NB4 (cell line): ENCODE measurements around the gene PHACTR2.
"Not testable (repeated sequence)": the region's sequence is repeated elsewhere in the genome, so short reads cannot be mapped to it uniquely, and the experiment has no call there.

Source experiments
- DNase-seq: peaks from one replicate; pipeline ENCODE4 v3.0.0; 2010; ENCODE audit warnings: low read depth
- H3K4me3 ChIP-seq: one replicate; pipeline ENCODE4 v1.5.1; 2011; ENCODE audit warnings: mild to moderate bottlenecking, low read depth, low read length, moderate library complexity
- CTCF ChIP-seq: IDR thresholded peaks from one replicate; pipeline ENCODE4 v1.5.1; 2012; ENCODE audit warnings: low read depth, low read length
- MAX ChIP-seq: IDR thresholded peaks from 2 replicates; pipeline ENCODE4 v1.6.1; 2011; ENCODE audit warnings: low read depth, low read length
- MYC ChIP-seq: IDR thresholded peaks from 2 replicates; pipeline ENCODE4 v1.6.1; 2011; ENCODE audit warnings: low read depth, low read length
- POLR2A ChIP-seq: IDR thresholded peaks from 2 replicates; pipeline ENCODE4 v1.6.1; 2011; ENCODE audit warnings: mild to moderate bottlenecking; ENCODE audit not compliant: insufficient read length; ENCODE audit errors: extremely low read depth

The PHACTR2 gene

GRCh38 chr6:143657809-143658208 is 20.0 kb upstream of the PHACTR2 start:
- no peak for DNase-seq
- no peak for TF ChIP-seq MAX
- TF ChIP-seq MYC: no peak
- no peak for TF ChIP-seq POLR2A
- no peak for TF ChIP-seq CTCF
- H3K4me3 ChIP-seq: no peak overlapping the region

GRCh38 chr6:143660170-143660569 is 17.6 kb upstream of the PHACTR2 start:
- H3K4me3 ChIP-seq, DNase-seq: not testable (repeated sequence)

GRCh38 chr6:143664171-143664570 is 13.6 kb upstream of the PHACTR2 start:
- H3K4me3 ChIP-seq: no peak overlapping the region
- TF ChIP-seq MAX (no peak), MYC (no peak), CTCF (no peak), POLR2A (no peak)
- no peak for DNase-seq

GRCh38 chr6:143666007-143666406 is 11.8 kb upstream of the PHACTR2 start:
- not testable (repeated sequence) for DNase-seq, H3K4me3 ChIP-seq

GRCh38 chr6:143669483-143669882 is 8.3 kb upstream of the PHACTR2 start:
- H3K4me3 ChIP-seq, DNase-seq: not testable (repeated sequence)

GRCh38 chr6:143673669-143674068 is 4.1 kb upstream of the PHACTR2 start:
- no peak overlapping the region for H3K4me3 ChIP-seq
- no peak for TF ChIP-seq MYC
- no peak for TF ChIP-seq CTCF
- no peak for TF ChIP-seq MAX
- no peak for TF ChIP-seq POLR2A
- DNase-seq: no peak

GRCh38 chr6:143674483-143675381 is 3.0 kb upstream of the PHACTR2 start:
- no peak overlapping the region for H3K4me3 ChIP-seq
- no peak for TF ChIP-seq MYC
- DNase-seq: no peak

GRCh38 chr6:143675382-143675900 is 2.3 kb upstream of the PHACTR2 start:
- DNase-seq: no peak
- TF ChIP-seq MYC (no peak), MAX (no peak), CTCF (no peak), POLR2A (no peak)
- H3K4me3 ChIP-seq: no peak overlapping the region
